Measurements from ENCODE around the gene TTLL11.

TTLL11 gene

GRCh38 chr9:121786543-121786948, 306.6 kb downstream of the TTLL11 start:
- H3K4me3 ChIP-seq (ENCODE audit: control insufficient read depth, low read depth, low read length): no peak overlapping the region
- no peak for DNase-seq (ENCODE audit: low read depth)
- TF ChIP-seq CTCF (conservative IDR thresholded peaks at IDR 0.05; ENCODE audit: control insufficient read depth, insufficient read depth, low read depth, low read length): no peak

- no peak overlapping the region for H3K4me3 ChIP-seq (ENCODE audit: control insufficient read depth, low read depth, low read length)
- TF ChIP-seq CTCF (conservative IDR thresholded peaks at IDR 0.05; ENCODE audit: control insufficient read depth, insufficient read depth, low read depth, low read length): no peak
- no peak for DNase-seq (ENCODE audit: low read depth)
Observed at GRCh38 chr9:121785673-121786542, 307.2 kb downstream of the TTLL11 start.

GRCh38 chr9:121784731-121785411, 308.2 kb downstream of the TTLL11 start:
- no peak for DNase-seq (ENCODE audit: low read depth)
- H3K4me3 ChIP-seq (ENCODE audit: control insufficient read depth, low read depth, low read length): no peak overlapping the region
- no peak for TF ChIP-seq CTCF (conservative IDR thresholded peaks at IDR 0.05; ENCODE audit: control insufficient read depth, insufficient read depth, low read depth, low read length)

- H3K4me3 ChIP-seq (ENCODE audit: control insufficient read depth, low read depth, low read length): no peak overlapping the region
- no peak for DNase-seq (ENCODE audit: low read depth)
- no peak for TF ChIP-seq CTCF (conservative IDR thresholded peaks at IDR 0.05; ENCODE audit: control insufficient read depth, insufficient read depth, low read depth, low read length)
Observed at GRCh38 chr9:121783521-121784507, 309.3 kb downstream of the TTLL11 start.

- no peak overlapping the region for H3K4me3 ChIP-seq (ENCODE audit: control insufficient read depth, low read depth, low read length)
- DNase-seq (ENCODE audit: low read depth): no peak
- TF ChIP-seq CTCF (conservative IDR thresholded peaks at IDR 0.05; ENCODE audit: control insufficient read depth, insufficient read depth, low read depth, low read length): no peak
Observed at GRCh38 chr9:121783111-121783510, 310.0 kb downstream of the TTLL11 start.

GRCh38 chr9:121782514-121783110, 310.5 kb downstream of the TTLL11 start:
- H3K4me3 ChIP-seq (ENCODE audit: control insufficient read depth, low read depth, low read length): no peak overlapping the region
- TF ChIP-seq CTCF (conservative IDR thresholded peaks at IDR 0.05; ENCODE audit: control insufficient read depth, insufficient read depth, low read depth, low read length): no peak
- DNase-seq (ENCODE audit: low read depth): no peak

Data from fibroblast of mammary gland (primary cell).